ENCODE measurements around the gene FAM53A.

The FAM53A gene

GRCh38 chr4:1683736-1684505 is at the start of gene FAM53A:
Gene FAM53A (minus strand): TSS chr4:1684313. CDS start chr4:1668741, 15,572 bp downstream.
- peak in 2 of 3 experiments; percentile 17 to 18 for DNase-seq (ENCODE audit: low read depth in 3 of 3)

GRCh38 chr4:1732911-1733310 is 48.8 kb upstream of the FAM53A start:
- no peak for DNase-seq (ENCODE audit: low read depth in 3 of 3)

- no peak for DNase-seq (ENCODE audit: low read depth in 3 of 3)
Observed at GRCh38 chr4:1731180-1731579, 47.1 kb upstream of the FAM53A start.

GRCh38 chr4:1730532-1731135 is 46.5 kb upstream of the FAM53A start:
- DNase-seq (ENCODE audit: low read depth in 3 of 3), result no peak

GRCh38 chr4:1728061-1728980 is 44.2 kb upstream of the FAM53A start:
- no peak for DNase-seq (ENCODE audit: low read depth in 3 of 3)

- no peak for DNase-seq (ENCODE audit: low read depth in 3 of 3)
Observed at GRCh38 chr4:1727117-1728031, 43.3 kb upstream of the FAM53A start.

GRCh38 chr4:1726146-1726934 is 42.2 kb upstream of the FAM53A start:
- peak; percentile 78 to 92 (median 87) for DNase-seq (ENCODE audit: low read depth in 3 of 3)

- DNase-seq (ENCODE audit: low read depth in 3 of 3), result no peak
Observed at GRCh38 chr4:1725521-1725920, 41.4 kb upstream of the FAM53A start.

- DNase-seq (ENCODE audit: low read depth in 3 of 3), result peak in 2 of 3 experiments; percentile 36
Observed at GRCh38 chr4:1723131-1723801, 39.2 kb upstream of the FAM53A start.

- DNase-seq (ENCODE audit: low read depth in 3 of 3), result no peak
Observed at GRCh38 chr4:1722551-1723118, 38.5 kb upstream of the FAM53A start.

- no peak for DNase-seq (ENCODE audit: low read depth in 3 of 3)
Observed at GRCh38 chr4:1721666-1722550, 37.8 kb upstream of the FAM53A start.

- peak; percentile 88 to 90 (median 88) for DNase-seq (ENCODE audit: low read depth in 3 of 3)
Observed at GRCh38 chr4:1721003-1721665, 37.0 kb upstream of the FAM53A start, which contains the start of the genes TACC3 and TMEM129. Gene TACC3 (plus strand): TSS chr4:1721521. CDS start chr4:1723422, 1,901 bp downstream. Gene TMEM129 (minus strand): TSS chr4:1721323. CDS start chr4:1720837, 486 bp downstream.

GRCh38 chr4:1720163-1720983 is 36.3 kb upstream of the FAM53A start:
- peak in 1 of 3 experiments; percentile 38 for DNase-seq (ENCODE audit: low read depth in 3 of 3)

- DNase-seq (ENCODE audit: low read depth in 3 of 3), result no peak
Observed at GRCh38 chr4:1718095-1718850, 34.2 kb upstream of the FAM53A start.

- DNase-seq (ENCODE audit: low read depth in 3 of 3), result no peak
Observed at GRCh38 chr4:1717129-1718094, 33.3 kb upstream of the FAM53A start.
